NT2/D1 (cell line): ENCODE measurements around the gene RIN3.

Experiments
- SUZ12 ChIP-seq: IDR thresholded peaks from 2 replicates; pipeline ENCODE4 v1.6.1; 2011; ENCODE audit not compliant: insufficient read length, insufficient read depth; ENCODE audit errors: extremely low read depth
- YY1 ChIP-seq: IDR thresholded peaks from 2 replicates; pipeline ENCODE4 v1.6.1; 2011; ENCODE audit not compliant: insufficient read length, insufficient read depth
- ZNF274 ChIP-seq: IDR thresholded peaks from 2 replicates; pipeline ENCODE4 v1.6.1; 2011; ENCODE audit warnings: mild to moderate bottlenecking, low read depth, low read length

DNA sequence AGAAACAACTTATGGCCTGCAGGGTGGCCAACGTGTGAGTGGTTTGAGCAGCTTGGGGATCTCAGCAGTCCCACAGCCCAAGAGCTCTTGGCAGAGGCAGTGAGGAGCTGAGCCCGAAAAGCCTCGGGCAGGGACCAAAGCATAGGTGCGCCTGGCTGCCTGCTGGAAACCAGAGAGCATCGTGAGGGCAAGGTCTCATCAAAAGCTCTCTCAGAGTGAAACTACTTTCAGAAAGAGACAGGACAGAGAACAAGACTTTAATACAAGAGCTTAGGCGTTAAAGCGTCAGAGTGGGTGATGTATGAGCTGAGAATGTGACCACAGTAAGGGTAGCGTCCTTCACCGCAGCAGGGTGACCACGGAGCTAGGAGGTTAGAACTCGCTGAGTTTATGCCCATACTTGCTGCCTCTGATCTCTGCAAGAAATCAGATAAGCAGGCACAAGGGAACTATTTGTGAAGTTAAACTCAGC is 204.0 kb downstream of the RIN3 start:
- TF ChIP-seq YY1 = no peak
- no peak for TF ChIP-seq ZNF274
- no peak for TF ChIP-seq SUZ12
